ENCODE measurements around the gene KCNH8. TPM values are rescaled to one million over a fixed set of nuclear protein-coding genes. Genes with fewer than 3 reads are reported as not detected.

The KCNH8 gene
- total and polyA plus RNA-seq, 2 experiments from 2014 or later = 0.97 to 1.1 TPM

- 89% methylated on average over 1 of the region's 1 CpG for WGBS (ENCODE audit: low lambda C conversion rate, missing lambda C conversion rate)
- Histone ChIP-seq H3K4me2 (no peak overlapping the region), H2AFZ (no peak overlapping the region), H3K9me3 (ENCODE audit: low read depth) (no peaks in the 10 kb centered on the region), H3K4me3 (no peak overlapping the region), H4K20me1 (ENCODE audit: insufficient read depth, poor library complexity, severe bottlenecking) (no peaks in the 10 kb centered on the region), H3K27ac (no peak overlapping the region), H3K79me2 (no peaks in the 10 kb centered on the region), H3K9me2 (replicated peaks; ENCODE audit: insufficient read depth) (no peaks in the 10 kb centered on the region), H3K4me1 (ENCODE audit: insufficient read depth) (no peaks in the 10 kb centered on the region), H3K27me3 (no peaks in the 10 kb centered on the region), H3K36me3 (replicated peaks; ENCODE audit: insufficient read depth, low read depth) (no peaks in the 10 kb centered on the region)
- no peak for DNase-seq (ENCODE audit: low spot score)
- TF ChIP-seq EZH2phosphoT487 (IDR thresholded peaks at IDR 0.05; ENCODE audit: low read depth, severe bottlenecking, unreplicated experiment) (no peak), EZH2 (IDR thresholded peaks at IDR 0.05; ENCODE audit: borderline replicate concordance) (no peak)
- TF ChIP-seq, protein P1, sequence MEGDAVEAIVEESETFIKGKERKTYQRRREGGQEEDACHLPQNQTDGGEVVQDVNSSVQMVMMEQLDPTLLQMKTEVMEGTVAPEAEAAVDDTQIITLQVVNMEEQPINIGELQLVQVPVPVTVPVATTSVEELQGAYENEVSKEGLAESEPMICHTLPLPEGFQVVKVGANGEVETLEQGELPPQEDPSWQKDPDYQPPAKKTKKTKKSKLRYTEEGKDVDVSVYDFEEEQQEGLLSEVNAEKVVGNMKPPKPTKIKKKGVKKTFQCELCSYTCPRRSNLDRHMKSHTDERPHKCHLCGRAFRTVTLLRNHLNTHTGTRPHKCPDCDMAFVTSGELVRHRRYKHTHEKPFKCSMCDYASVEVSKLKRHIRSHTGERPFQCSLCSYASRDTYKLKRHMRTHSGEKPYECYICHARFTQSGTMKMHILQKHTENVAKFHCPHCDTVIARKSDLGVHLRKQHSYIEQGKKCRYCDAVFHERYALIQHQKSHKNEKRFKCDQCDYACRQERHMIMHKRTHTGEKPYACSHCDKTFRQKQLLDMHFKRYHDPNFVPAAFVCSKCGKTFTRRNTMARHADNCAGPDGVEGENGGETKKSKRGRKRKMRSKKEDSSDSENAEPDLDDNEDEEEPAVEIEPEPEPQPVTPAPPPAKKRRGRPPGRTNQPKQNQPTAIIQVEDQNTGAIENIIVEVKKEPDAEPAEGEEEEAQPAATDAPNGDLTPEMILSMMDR (IDR thresholded peaks at IDR 0.05; ENCODE audit: poor library complexity) = no peak
Observed at GRCh38 chr3:19338769-19339168, 190.5 kb downstream of the KCNH8 start.

GRCh38 chr3:19342389-19342788, 194.1 kb downstream of the KCNH8 start:
- Histone ChIP-seq H3K27ac (no peak overlapping the region), H3K4me3 (no peak overlapping the region), H3K36me3 (replicated peaks; ENCODE audit: insufficient read depth, low read depth) (no peaks in the 10 kb centered on the region), H3K27me3 (no peaks in the 10 kb centered on the region), H3K79me2 (no peaks in the 10 kb centered on the region), H3K9me3 (ENCODE audit: low read depth) (no peaks in the 10 kb centered on the region), H2AFZ (no peak overlapping the region), H3K4me1 (ENCODE audit: insufficient read depth) (no peaks in the 10 kb centered on the region), H3K9me2 (replicated peaks; ENCODE audit: insufficient read depth) (no peaks in the 10 kb centered on the region), H3K4me2 (no peak overlapping the region), H4K20me1 (ENCODE audit: insufficient read depth, poor library complexity, severe bottlenecking) (no peaks in the 10 kb centered on the region)
- TF ChIP-seq EZH2 (IDR thresholded peaks at IDR 0.05; ENCODE audit: borderline replicate concordance) (no peak), EZH2phosphoT487 (IDR thresholded peaks at IDR 0.05; ENCODE audit: low read depth, severe bottlenecking, unreplicated experiment) (no peak)
- TF ChIP-seq, protein P1 (IDR thresholded peaks at IDR 0.05; ENCODE audit: poor library complexity) = no peak
- no peak for DNase-seq (ENCODE audit: low spot score)
- WGBS (ENCODE audit: low lambda C conversion rate, missing lambda C conversion rate) = 80% methylated on average over 5 of the region's 5 CpGs

GRCh38 chr3:19346759-19347158, 198.4 kb downstream of the KCNH8 start:
- Histone ChIP-seq H3K79me2 (no peaks in the 10 kb centered on the region), H3K4me2 (no peak overlapping the region), H3K27me3 (no peaks in the 10 kb centered on the region), H3K9me3 (ENCODE audit: low read depth) (no peaks in the 10 kb centered on the region), H3K27ac (no peak overlapping the region), H3K36me3 (replicated peaks; ENCODE audit: insufficient read depth, low read depth) (no peaks in the 10 kb centered on the region), H4K20me1 (ENCODE audit: insufficient read depth, poor library complexity, severe bottlenecking) (no peaks in the 10 kb centered on the region), H3K4me1 (ENCODE audit: insufficient read depth) (no peaks in the 10 kb centered on the region), H3K4me3 (no peak overlapping the region), H3K9me2 (replicated peaks; ENCODE audit: insufficient read depth) (no peaks in the 10 kb centered on the region), H2AFZ (no peak overlapping the region)
- no peak for DNase-seq (ENCODE audit: low spot score)
- 76% methylated on average over 1 of the region's 1 CpG for WGBS (ENCODE audit: low lambda C conversion rate, missing lambda C conversion rate)
- TF ChIP-seq, protein P1 (IDR thresholded peaks at IDR 0.05; ENCODE audit: poor library complexity) = no peak
- TF ChIP-seq EZH2phosphoT487 (IDR thresholded peaks at IDR 0.05; ENCODE audit: low read depth, severe bottlenecking, unreplicated experiment) = no peak
- no peak for TF ChIP-seq EZH2 (IDR thresholded peaks at IDR 0.05; ENCODE audit: borderline replicate concordance)

DNA sequence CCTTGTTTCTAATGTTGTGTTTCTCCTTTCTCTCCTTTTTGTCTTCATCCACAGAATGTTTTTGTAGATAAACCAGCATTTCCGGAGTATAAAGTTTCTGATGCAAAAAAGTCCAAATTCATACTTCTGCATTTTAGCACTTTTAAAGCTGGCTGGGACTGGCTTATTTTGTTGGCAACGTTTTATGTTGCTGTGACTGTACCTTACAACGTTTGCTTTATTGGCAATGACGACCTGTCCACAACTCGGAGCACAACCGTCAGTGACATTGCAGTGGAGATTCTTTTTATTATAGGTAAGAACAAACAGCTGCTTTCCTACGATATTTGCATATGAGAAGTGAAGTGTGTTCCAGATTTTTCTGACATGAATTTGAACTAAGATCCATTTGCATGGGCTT, 199.4 kb downstream of the KCNH8 start:
- Histone ChIP-seq H3K9me2 (replicated peaks; ENCODE audit: insufficient read depth) (no peaks in the 10 kb centered on the region), H3K79me2 (no peaks in the 10 kb centered on the region), H3K36me3 (replicated peaks; ENCODE audit: insufficient read depth, low read depth) (no peaks in the 10 kb centered on the region), H2AFZ (no peak overlapping the region), H3K27ac (no peak overlapping the region), H3K27me3 (no peaks in the 10 kb centered on the region), H3K9me3 (ENCODE audit: low read depth) (no peaks in the 10 kb centered on the region), H3K4me2 (no peak overlapping the region), H3K4me3 (no peak overlapping the region), H4K20me1 (ENCODE audit: insufficient read depth, poor library complexity, severe bottlenecking) (no peaks in the 10 kb centered on the region), H3K4me1 (ENCODE audit: insufficient read depth) (no peaks in the 10 kb centered on the region)
- WGBS (ENCODE audit: low lambda C conversion rate, missing lambda C conversion rate) = 68% methylated on average over 7 of the region's 7 CpGs
- no peak for DNase-seq (ENCODE audit: low spot score)
- TF ChIP-seq EZH2phosphoT487 (IDR thresholded peaks at IDR 0.05; ENCODE audit: low read depth, severe bottlenecking, unreplicated experiment) = no peak
- TF ChIP-seq EZH2 (IDR thresholded peaks at IDR 0.05; ENCODE audit: borderline replicate concordance) = no peak
- TF ChIP-seq, protein P1 (IDR thresholded peaks at IDR 0.05; ENCODE audit: poor library complexity) = no peak
